ENCODE results near the gene BCL11A. TPM values are rescaled to one million over a fixed set of nuclear protein-coding genes. Genes with fewer than 3 reads are reported as not detected.

Gene BCL11A
- polyA plus RNA-seq, 1 experiment: 0.60 TPM

GRCh38 chr2:60478660-60479059, 74.8 kb downstream of the BCL11A start:
- ChIA-PET CTCF (no interaction called here), POLR2A (no interaction called here)

GRCh38 chr2:60476206-60476954, 77.1 kb downstream of the BCL11A start:
- POLR2A ChIA-PET: no interaction called here
- CTCF ChIA-PET: no interaction called here
- Histone ChIP-seq H3K27me3 (ENCODE audit: control insufficient read depth, insufficient read depth, low read length) (no peaks in the 10 kb centered on the region), H3K36me3 (ENCODE audit: control insufficient read depth, insufficient read depth, low read length) (no peaks in the 10 kb centered on the region), H3K4me3 (ENCODE audit: low read depth, low read length) (no peak overlapping the region)
- no peak for DNase-seq (ENCODE audit: low read depth)
- no peak for TF ChIP-seq CTCF (IDR thresholded peaks at IDR 0.05; ENCODE audit: insufficient read depth, low read depth, low read length)

More at GRCh38 chr2:60478660-60479059, 74.8 kb downstream of the BCL11A start:
- no peaks in the 10 kb centered on the region for H3K27me3 ChIP-seq (ENCODE audit: control insufficient read depth, insufficient read depth, low read length)
- no peak overlapping the region for H3K4me3 ChIP-seq (ENCODE audit: low read depth, low read length)
- no peak for TF ChIP-seq CTCF (IDR thresholded peaks at IDR 0.05; ENCODE audit: insufficient read depth, low read depth, low read length)
- no peaks in the 10 kb centered on the region for H3K36me3 ChIP-seq (ENCODE audit: control insufficient read depth, insufficient read depth, low read length)
- DNase-seq (ENCODE audit: low read depth): no peak

GRCh38 chr2:60475123-60475830, 78.2 kb downstream of the BCL11A start:
- no peak for DNase-seq (ENCODE audit: low read depth)
- no peaks in the 10 kb centered on the region for H3K36me3 ChIP-seq (ENCODE audit: control insufficient read depth, insufficient read depth, low read length)
- CTCF ChIA-PET: no interaction called here

GRCh38 chr2:60474301-60474700, 79.2 kb downstream of the BCL11A start:
- Histone ChIP-seq H3K36me3 (ENCODE audit: control insufficient read depth, insufficient read depth, low read length) (no peaks in the 10 kb centered on the region), H3K27me3 (ENCODE audit: control insufficient read depth, insufficient read depth, low read length) (no peaks in the 10 kb centered on the region), H3K4me3 (ENCODE audit: low read depth, low read length) (no peak overlapping the region)
- CTCF ChIA-PET: interaction anchor here (1.2 kb wide), 1 partner anchor 14 kb away, joined by 3 read pairs; no protein-coding TSS in a partner anchor
- no peak for TF ChIP-seq CTCF (IDR thresholded peaks at IDR 0.05; ENCODE audit: insufficient read depth, low read depth, low read length)
- DNase-seq (ENCODE audit: low read depth): no peak
- POLR2A ChIA-PET: no interaction called here

More at GRCh38 chr2:60475123-60475830, 78.2 kb downstream of the BCL11A start:
- TF ChIP-seq CTCF (IDR thresholded peaks at IDR 0.05; ENCODE audit: insufficient read depth, low read depth, low read length): no peak
- Histone ChIP-seq H3K4me3 (ENCODE audit: low read depth, low read length) (no peak overlapping the region), H3K27me3 (ENCODE audit: control insufficient read depth, insufficient read depth, low read length) (no peaks in the 10 kb centered on the region)
- POLR2A ChIA-PET: no interaction called here

GRCh38 chr2:60473546-60473945, 79.9 kb downstream of the BCL11A start:
- Histone ChIP-seq H3K27me3 (ENCODE audit: control insufficient read depth, insufficient read depth, low read length) (no peaks in the 10 kb centered on the region), H3K4me3 (ENCODE audit: low read depth, low read length) (no peak overlapping the region), H3K36me3 (ENCODE audit: control insufficient read depth, insufficient read depth, low read length) (no peaks in the 10 kb centered on the region)
- DNase-seq (ENCODE audit: low read depth): no peak
- POLR2A ChIA-PET: no interaction called here
- no peak for TF ChIP-seq CTCF (IDR thresholded peaks at IDR 0.05; ENCODE audit: insufficient read depth, low read depth, low read length)
- CTCF ChIA-PET: interaction anchor here (1.2 kb wide), 1 partner anchor 13 kb away, joined by 3 read pairs; no protein-coding TSS in a partner anchor
